Measurements from ENCODE around the gene CYB561. TPM values are rescaled to one million over a fixed set of nuclear protein-coding genes. Genes with fewer than 3 reads are reported as not detected.

CYB561 gene
- total and polyA plus RNA-seq, 2 experiments from 2014 or later: 7.4 to 21.5 TPM

- DNase-seq (ENCODE audit: low read depth in 1 of 2, low spot score in 1 of 2): no peak
- Histone ChIP-seq H3K27me3 (no peaks in the 10 kb centered on the region), H3K27ac (no peak overlapping the region), H3K4me3 (no peak overlapping the region), H3K9me3 (ENCODE audit: low read depth) (no peaks in the 10 kb centered on the region), H3K36me3 (no peaks in the 10 kb centered on the region), H3K4me1 (ENCODE audit: low read depth) (peaks cover 6% of the 10 kb centered on the region)
- TF ChIP-seq, protein P1, sequence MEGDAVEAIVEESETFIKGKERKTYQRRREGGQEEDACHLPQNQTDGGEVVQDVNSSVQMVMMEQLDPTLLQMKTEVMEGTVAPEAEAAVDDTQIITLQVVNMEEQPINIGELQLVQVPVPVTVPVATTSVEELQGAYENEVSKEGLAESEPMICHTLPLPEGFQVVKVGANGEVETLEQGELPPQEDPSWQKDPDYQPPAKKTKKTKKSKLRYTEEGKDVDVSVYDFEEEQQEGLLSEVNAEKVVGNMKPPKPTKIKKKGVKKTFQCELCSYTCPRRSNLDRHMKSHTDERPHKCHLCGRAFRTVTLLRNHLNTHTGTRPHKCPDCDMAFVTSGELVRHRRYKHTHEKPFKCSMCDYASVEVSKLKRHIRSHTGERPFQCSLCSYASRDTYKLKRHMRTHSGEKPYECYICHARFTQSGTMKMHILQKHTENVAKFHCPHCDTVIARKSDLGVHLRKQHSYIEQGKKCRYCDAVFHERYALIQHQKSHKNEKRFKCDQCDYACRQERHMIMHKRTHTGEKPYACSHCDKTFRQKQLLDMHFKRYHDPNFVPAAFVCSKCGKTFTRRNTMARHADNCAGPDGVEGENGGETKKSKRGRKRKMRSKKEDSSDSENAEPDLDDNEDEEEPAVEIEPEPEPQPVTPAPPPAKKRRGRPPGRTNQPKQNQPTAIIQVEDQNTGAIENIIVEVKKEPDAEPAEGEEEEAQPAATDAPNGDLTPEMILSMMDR (IDR thresholded peaks at IDR 0.05; ENCODE audit: low read depth, low read length): no peak
Observed at GRCh38 chr17:63488851-63489250, 42.7 kb upstream of the CYB561 start.

GRCh38 chr17:63487014-63487339 lies 40.9 kb upstream of the CYB561 start:
- Histone ChIP-seq H3K9me3 (ENCODE audit: low read depth) (no peaks in the 10 kb centered on the region), H3K27ac (no peak overlapping the region), H3K27me3 (no peaks in the 10 kb centered on the region), H3K4me3 (no peak overlapping the region), H3K4me1 (ENCODE audit: low read depth) (peaks cover 6% of the 10 kb centered on the region), H3K36me3 (no peaks in the 10 kb centered on the region)
- DNase-seq (ENCODE audit: low read depth in 1 of 2, low spot score in 1 of 2): no peak
- TF ChIP-seq, protein P1 (IDR thresholded peaks at IDR 0.05; ENCODE audit: low read depth, low read length): no peak

DNA sequence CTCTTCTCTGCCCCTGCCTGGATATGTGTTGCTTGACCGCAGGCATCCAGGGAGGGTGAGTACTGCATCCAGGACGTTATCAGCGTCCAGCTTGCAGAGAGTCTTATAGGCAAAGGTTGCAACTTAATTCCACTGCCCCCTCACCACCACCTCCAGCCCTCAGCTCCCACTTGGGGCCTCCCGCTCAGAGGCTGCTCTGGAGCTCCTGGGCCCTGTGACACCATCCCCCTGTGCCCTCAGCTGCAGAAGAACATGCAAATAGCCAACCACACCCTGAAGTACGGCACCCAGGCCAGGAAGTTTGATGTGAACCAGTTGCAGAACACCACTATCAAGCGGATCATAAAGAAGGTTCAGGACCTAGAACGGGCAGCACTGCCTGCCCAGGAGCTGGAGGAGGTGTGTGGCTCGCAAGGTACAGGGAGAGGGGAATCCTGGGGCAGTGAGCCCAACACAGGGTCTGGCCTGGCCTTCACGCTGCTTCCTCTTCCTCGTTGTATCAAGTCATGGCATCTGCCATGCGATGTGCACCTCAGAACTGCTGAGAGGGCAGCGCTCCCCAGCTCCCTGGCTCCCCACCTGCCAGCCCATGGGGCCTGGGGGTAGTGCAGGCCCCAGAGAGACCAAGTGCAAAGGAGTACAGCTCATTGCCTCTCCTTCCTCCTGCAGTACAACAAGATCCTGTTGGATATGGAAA lies 40.4 kb upstream of the CYB561 start:
- no peak for DNase-seq (ENCODE audit: low read depth in 1 of 2, low spot score in 1 of 2)

GRCh38 chr17:63483655-63484575 lies 37.8 kb upstream of the CYB561 start:
- H3K36me3 ChIP-seq: no peaks in the 10 kb centered on the region
- TF ChIP-seq, protein P1 (IDR thresholded peaks at IDR 0.05; ENCODE audit: low read depth, low read length): no peak

More for the DNA sequence above, 40.4 kb upstream of the CYB561 start:
- Histone ChIP-seq H3K36me3 (no peaks in the 10 kb centered on the region), H3K9me3 (ENCODE audit: low read depth) (no peaks in the 10 kb centered on the region), H3K4me3 (no peak overlapping the region), H3K27me3 (no peaks in the 10 kb centered on the region), H3K27ac (no peak overlapping the region), H3K4me1 (ENCODE audit: low read depth) (peaks cover 6% of the 10 kb centered on the region)
- TF ChIP-seq, protein P1 (IDR thresholded peaks at IDR 0.05; ENCODE audit: low read depth, low read length): no peak

DNA sequence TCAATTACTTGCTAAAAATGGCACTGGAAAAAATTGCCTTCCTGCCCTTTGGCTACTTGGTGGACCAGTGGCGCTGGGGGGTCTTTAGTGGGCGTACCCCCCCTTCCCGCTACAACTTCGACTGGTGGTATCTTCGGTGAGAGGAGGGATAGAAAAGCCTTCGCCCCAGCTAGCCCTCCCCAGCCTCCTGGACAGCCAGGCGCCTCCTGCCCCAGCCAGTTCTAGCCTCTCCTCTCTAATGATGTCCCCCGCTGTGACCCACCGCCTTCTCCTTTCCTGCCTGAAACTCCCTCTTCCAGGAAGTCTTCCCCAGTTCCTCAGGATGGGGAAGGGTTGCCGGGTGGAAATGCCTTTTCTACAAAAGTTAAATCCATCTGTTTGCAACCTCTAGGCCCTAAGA lies 36.9 kb upstream of the CYB561 start:
- Histone ChIP-seq H3K27ac (no peak overlapping the region), H3K4me3 (no peak overlapping the region), H3K36me3 (no peaks in the 10 kb centered on the region), H3K27me3 (peaks cover 6% of the 10 kb centered on the region), H3K9me3 (ENCODE audit: low read depth) (no peaks in the 10 kb centered on the region), H3K4me1 (ENCODE audit: low read depth) (no peaks in the 10 kb centered on the region)
- no peak for DNase-seq (ENCODE audit: low read depth in 1 of 2, low spot score in 1 of 2)
- TF ChIP-seq, protein P1 (IDR thresholded peaks at IDR 0.05; ENCODE audit: low read depth, low read length): no peak

More at GRCh38 chr17:63483655-63484575, 37.8 kb upstream of the CYB561 start:
- H3K27ac ChIP-seq: no peak overlapping the region
- no peaks in the 10 kb centered on the region for H3K4me1 ChIP-seq (ENCODE audit: low read depth)
- no peaks in the 10 kb centered on the region for H3K27me3 ChIP-seq
- H3K4me3 ChIP-seq: no peak overlapping the region
- DNase-seq (ENCODE audit: low read depth in 1 of 2, low spot score in 1 of 2): no peak
- no peaks in the 10 kb centered on the region for H3K9me3 ChIP-seq (ENCODE audit: low read depth)

All from cardiac muscle cell (in vitro differentiated cells and primary cell).